Measurements from ENCODE around the gene DYNC1LI2. TPM values are rescaled to one million over a fixed set of nuclear protein-coding genes. Genes with fewer than 3 reads are reported as not detected.
A peak's percentile ranks its signal among the peaks of the same experiment; 100 is the strongest.

DYNC1LI2 gene
- total RNA-seq, 1 experiment from 2014 or later = 94.2 TPM

- WGBS (ENCODE audit: extremely low coverage, insufficient read length, low lambda C conversion rate) = no CpG with 5 or more reads among the region's 19 CpGs
- H3K27me3 Mint-ChIP-seq (ENCODE audit: low read depth) = no peaks in the 10 kb centered on the region
- H3K4me1 Mint-ChIP-seq = no peaks in the 10 kb centered on the region
- no peaks in the 10 kb centered on the region for H3K79me2 ChIP-seq (ENCODE audit: insufficient read depth, low read length)
- H3K14ac ChIP-seq (ENCODE audit: insufficient read depth, low read length) = no peak overlapping the region
- no peak overlapping the region for H3K9ac ChIP-seq (ENCODE audit: extremely low read depth, insufficient read length, low read length)
- H3K79me1 ChIP-seq (ENCODE audit: insufficient read depth, low read depth, low read length, poor library complexity, severe bottlenecking) = no peaks in the 10 kb centered on the region
- no peak overlapping the region for H3K18ac ChIP-seq (ENCODE audit: insufficient read length, low read depth, low read length)
- H4K91ac ChIP-seq (ENCODE audit: insufficient read length, low read depth, low read length) = no peak overlapping the region
- H2BK20ac ChIP-seq (ENCODE audit: low read depth, low read length, poor library complexity, severe bottlenecking) = no peak overlapping the region
- H2BK15ac ChIP-seq (ENCODE audit: low read depth, low read length) = no peak overlapping the region
- H3K23me2 ChIP-seq (ENCODE audit: insufficient read length, low read depth, low read length, poor library complexity, severe bottlenecking) = no peaks in the 10 kb centered on the region
- peaks cover 12 to 33% (median 29%) of the 10 kb centered on the region in 3 experiments for H3K36me3 Mint-ChIP-seq (ENCODE audit: insufficient read depth in 1 of 3, low read depth in 3 of 3)
- H4K20me1 ChIP-seq (ENCODE audit: control insufficient read depth, insufficient read depth, insufficient read length) = no peaks in the 10 kb centered on the region
- H3K56ac ChIP-seq (ENCODE audit: insufficient read length, low read depth, low read length) = no peak overlapping the region
- H3K4me1 ChIP-seq (ENCODE audit: insufficient read depth, low read length) = no peaks in the 10 kb centered on the region
- no peak overlapping the region for H2BK12ac ChIP-seq (ENCODE audit: insufficient read length, low read depth, low read length)
- no peak overlapping the region for H3K27ac ChIP-seq (ENCODE audit: insufficient read length, low read depth, low read length)
- no peak overlapping the region for H3K23ac ChIP-seq (ENCODE audit: insufficient read length, low read depth, low read length)
- no peak overlapping the region for H4K5ac ChIP-seq (ENCODE audit: insufficient read length, low read depth, low read length)
- H2AK5ac ChIP-seq (ENCODE audit: insufficient read length, low read length) = no peak overlapping the region
- no peak for TF ChIP-seq CTCF (conservative IDR thresholded peaks at IDR 0.05)
- no peaks in the 10 kb centered on the region; a peak in 1 of 5 replicates for H3K9me3 Mint-ChIP-seq
- H3K9me3 ChIP-seq (ENCODE audit: control insufficient read depth, low read depth, low read length) = no peaks in the 10 kb centered on the region
- no peak overlapping the region for H3T11ph ChIP-seq (ENCODE audit: low read length)
- no peak overlapping the region for H3K4me3 Mint-ChIP-seq
- no peak overlapping the region for H2AFZ ChIP-seq (ENCODE audit: low read length)
- H4K8ac ChIP-seq (replicated peaks; ENCODE audit: insufficient read length, low read depth, low read length) = no peak overlapping the region
- H3K4me2 ChIP-seq (ENCODE audit: insufficient read depth, insufficient read length, low read length) = no peak overlapping the region
- no peak overlapping the region for H3K27ac Mint-ChIP-seq
- H3K4ac ChIP-seq (ENCODE audit: low read depth, low read length) = no peak overlapping the region
- H2BK5ac ChIP-seq (ENCODE audit: insufficient read length, low read length) = no peak overlapping the region
- H2BK120ac ChIP-seq (ENCODE audit: low read depth, low read length, poor library complexity, severe bottlenecking) = no peak overlapping the region
- no peaks in the 10 kb centered on the region for H3K27me3 ChIP-seq (ENCODE audit: insufficient read depth, low read length)
- peak; percentile 31 for DNase-seq
Measured at GRCh38 chr16:66800856-66801255, 49.4 kb upstream of the DYNC1LI2 start.
